Stimulated activated CD8-positive, alpha-beta memory T cell treated with anti-CD3 and anti-CD28 coated beads, Interleukin-12 subunit alpha, Interleukin-12 subunit beta, amount 100 ng/mL, for 4 hours (primary cell): ENCODE data around the gene DLX5.
A peak's percentile ranks its signal among the peaks of the same experiment; 100 is the strongest.
"Not testable (repeated sequence)": the region's sequence is repeated elsewhere in the genome, so short reads cannot be mapped to it uniquely, and the experiment has no call there.

Experiments
- DNase-seq: peaks from one replicate; pipeline ENCODE4 v3.0.0-alpha.2; 2020; ENCODE audit warnings: low read depth

The DLX5 gene

GRCh38 chr7:97024209-97025129 is at the start of gene DLX5:
TSS of gene DLX5 (minus strand) at chr7:97024831. CDS start at chr7:97024623, 208 bp downstream.
- no peak for DNase-seq

GRCh38 chr7:97072025-97072424 is 47.4 kb upstream of the DLX5 start:
- DNase-seq, result not testable (repeated sequence)

GRCh38 chr7:97064972-97065587 is 40.4 kb upstream of the DLX5 start:
- no peak for DNase-seq

GRCh38 chr7:97064020-97064419 is 39.4 kb upstream of the DLX5 start:
- DNase-seq, result no peak

- DNase-seq, result no peak
These were observed 18.6 kb upstream of the DLX5 start for GRCh38 chr7:97043281-97043680.

GRCh38 chr7:97039374-97040065 is 14.9 kb upstream of the DLX5 start:
- DNase-seq, result no peak

- DNase-seq, result not testable (repeated sequence)
These were observed 9.7 kb upstream of the DLX5 start for GRCh38 chr7:97034213-97034852.

GRCh38 chr7:97027427-97028234 is 3.0 kb upstream of the DLX5 start:
- DNase-seq, result peak; percentile 24

GRCh38 chr7:97026715-97027426 is 2.2 kb upstream of the DLX5 start:
- DNase-seq, result no peak

- DNase-seq, result no peak
These were observed 1.5 kb upstream of the DLX5 start for GRCh38 chr7:97025983-97026714.

GRCh38 chr7:97025130-97025499 is 484 bp upstream of the DLX5 start:
- DNase-seq, result no peak

- no peak for DNase-seq
These were observed 1.9 kb downstream of the DLX5 start for GRCh38 chr7:97022491-97023306.

GRCh38 chr7:97021747-97022490 is 2.7 kb downstream of the DLX5 start:
- DNase-seq, result no peak

- no peak for DNase-seq
These were observed 3.5 kb downstream of the DLX5 start for GRCh38 chr7:97020996-97021746.

- no peak for DNase-seq
These were observed 4.0 kb downstream of the DLX5 start for GRCh38 chr7:97020601-97020995.

GRCh38 chr7:97019710-97020225 is 4.9 kb downstream of the DLX5 start:
- DNase-seq, result no peak

- no peak for DNase-seq
These were observed 5.7 kb downstream of the DLX5 start for GRCh38 chr7:97018791-97019531.
